Hematopoietic multipotent progenitor cell treated with erythropoietin and hydrocortisone succinate and interleukin-3 and kit ligand, for 8 days (in vitro differentiated cells): ENCODE data around the gene WFDC12.
"Not testable (repeated sequence)": the region's sequence is repeated elsewhere in the genome, so short reads cannot be mapped to it uniquely, and the experiment has no call there.

Experiments used
- DNase-seq: peaks from one replicate; pipeline ENCODE4 v3.0.0-alpha.2; 2015

The WFDC12 gene, protein sequence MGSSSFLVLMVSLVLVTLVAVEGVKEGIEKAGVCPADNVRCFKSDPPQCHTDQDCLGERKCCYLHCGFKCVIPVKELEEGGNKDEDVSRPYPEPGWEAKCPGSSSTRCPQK

DNA sequence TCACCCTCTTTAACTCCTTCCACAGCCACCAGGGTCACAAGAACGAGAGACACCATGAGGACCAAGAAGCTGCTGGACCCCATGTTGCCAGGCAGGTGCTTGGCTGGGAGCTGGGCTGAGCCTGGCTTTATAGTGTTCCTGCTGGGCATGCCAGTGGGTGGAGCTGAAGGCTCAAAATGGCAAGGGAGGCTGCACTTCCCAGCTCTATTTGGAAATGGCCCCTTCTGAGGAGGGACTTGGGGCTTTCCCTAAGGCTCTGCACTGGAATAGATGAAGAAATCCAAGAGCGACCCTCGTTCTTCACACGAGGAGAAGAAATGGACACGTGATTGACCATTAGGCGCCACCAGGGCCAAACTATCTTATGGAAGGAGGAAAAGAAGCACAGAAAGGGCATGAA is at the start of gene WFDC12:
Gene WFDC12 (minus strand): TSS at position 101 of the 400 bp plus-strand sequence. CDS start 18 bp downstream, at position 83.
- DNase-seq, result no peak

DNA sequence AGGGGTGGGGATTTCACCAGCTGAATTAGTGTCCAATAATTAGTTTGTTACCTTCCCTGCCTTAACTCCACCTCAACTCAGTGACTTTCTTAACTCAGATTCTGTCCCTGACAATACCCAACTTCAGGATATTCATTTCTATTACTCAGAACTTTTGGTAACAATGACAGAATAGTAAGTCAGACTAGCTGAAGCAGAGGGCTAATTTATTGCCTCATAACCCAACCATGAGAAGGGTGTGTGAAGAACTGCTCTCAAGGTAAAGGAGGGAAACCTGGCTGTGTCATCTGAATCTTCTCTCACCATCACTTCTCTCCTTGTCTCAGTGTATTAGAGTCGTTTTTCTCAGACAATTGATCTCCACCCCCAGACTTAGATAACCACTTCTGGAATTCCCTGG is 49.3 kb upstream of the WFDC12 start:
- DNase-seq, result no peak

DNA sequence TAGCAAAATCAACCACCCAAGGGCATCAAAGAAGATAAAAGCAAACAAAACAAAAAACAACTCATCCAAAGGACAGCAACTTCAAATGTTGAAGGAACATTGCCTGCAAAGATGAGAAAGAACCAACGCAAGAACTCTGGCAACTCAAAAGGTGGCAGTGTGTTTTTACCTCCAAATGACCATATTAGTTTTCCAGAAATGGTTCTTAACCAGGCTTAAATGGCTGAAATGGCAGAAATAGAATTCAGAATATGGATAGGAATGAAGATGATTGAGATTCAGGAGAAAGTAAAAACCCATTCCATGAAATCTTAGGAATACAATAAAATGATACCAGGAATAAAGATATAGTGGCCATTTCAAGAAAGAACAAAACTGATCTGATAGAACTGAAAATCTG is 40.6 kb upstream of the WFDC12 start:
- DNase-seq, result no peak

DNA sequence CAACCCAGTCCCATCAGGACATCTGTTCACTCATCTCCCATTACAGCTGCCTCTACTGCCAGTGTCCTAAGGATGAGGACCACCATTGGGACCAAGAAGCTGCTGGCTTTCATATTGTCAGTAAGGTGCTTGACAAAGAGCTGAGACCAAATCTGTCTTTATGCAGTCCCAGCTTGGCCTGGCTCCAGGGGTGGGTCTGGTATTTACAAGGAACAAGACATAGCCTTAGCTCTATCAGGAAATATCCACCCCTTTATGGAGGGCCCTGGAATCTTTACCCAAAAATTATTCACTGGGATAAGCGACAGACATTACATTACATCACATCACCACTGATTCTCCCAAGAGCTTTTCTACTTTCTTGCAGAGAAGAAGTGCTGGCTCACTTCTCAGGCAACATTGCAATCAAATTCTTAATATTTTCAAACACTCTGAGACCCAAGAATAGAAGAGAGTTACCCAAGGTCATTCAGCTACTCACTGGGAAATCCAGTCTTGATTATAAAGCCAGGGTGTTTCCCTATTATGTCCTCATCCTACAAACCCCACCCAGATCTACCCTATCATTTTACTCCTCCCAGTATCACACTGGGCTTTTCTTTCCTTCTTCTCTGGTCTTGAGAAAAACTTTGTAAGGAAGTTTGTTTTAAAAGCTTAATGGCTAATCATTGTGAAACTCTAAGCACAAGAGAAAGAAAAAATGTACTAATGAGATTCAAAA is 39.0 kb upstream of the WFDC12 start:
- DNase-seq, result no peak

DNA sequence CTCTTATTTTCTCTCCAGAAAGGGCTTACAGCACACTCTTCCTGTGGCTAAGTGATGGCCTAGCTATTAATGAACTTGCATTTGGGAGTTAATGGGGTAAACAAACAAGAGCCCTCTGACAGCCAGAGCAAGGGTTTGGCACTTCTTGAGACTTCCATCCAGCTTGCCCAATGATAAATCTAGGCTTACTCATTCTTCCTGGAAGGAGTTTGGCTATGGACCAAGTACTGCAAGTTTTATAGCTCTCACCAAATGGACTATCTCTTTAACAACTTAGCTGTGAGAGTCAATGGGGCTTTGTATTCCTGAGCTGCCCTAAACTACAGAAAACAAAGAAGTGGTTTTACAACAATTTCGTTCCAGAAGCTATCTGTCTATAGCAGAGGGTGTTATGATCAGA is 33.7 kb upstream of the WFDC12 start:
- DNase-seq, result no peak

DNA sequence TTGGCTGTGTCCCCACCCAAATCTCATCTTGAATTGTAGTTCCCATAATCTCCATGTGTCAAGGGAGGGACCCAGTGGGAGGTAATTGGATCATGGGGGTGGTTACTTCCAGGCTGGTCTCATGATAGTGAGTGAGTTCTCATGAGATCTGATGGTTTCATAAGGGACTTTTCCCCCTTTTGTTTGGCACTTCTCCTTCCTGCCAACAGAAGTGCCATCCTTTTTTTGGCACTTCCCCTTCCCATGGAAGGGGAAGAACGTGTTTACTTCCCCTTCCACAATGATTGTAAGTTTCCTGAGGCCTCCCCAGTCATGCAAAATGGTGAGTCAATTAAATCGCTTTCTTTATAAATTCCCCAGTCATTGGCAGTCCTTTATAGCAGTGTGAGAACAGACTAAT is 32.4 kb upstream of the WFDC12 start:
- DNase-seq, result no peak

DNA sequence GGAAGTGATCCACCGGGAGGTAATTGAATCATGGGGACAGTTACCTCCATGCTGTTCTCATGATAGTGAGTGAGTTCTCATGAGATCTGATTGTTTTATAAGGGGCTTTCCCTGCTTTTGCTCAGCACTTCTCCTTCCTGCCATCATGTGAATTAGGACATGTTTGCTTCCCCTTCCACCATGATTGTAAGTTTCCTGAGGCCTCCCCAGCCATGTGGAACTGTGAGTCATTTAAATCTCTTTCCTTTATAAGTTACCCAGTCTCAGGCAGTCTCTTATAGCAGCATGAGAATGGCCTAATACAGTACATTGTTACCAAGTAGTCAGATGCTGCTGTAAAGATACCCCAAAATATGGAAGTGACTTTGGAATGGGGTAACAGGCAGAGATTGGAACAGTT is 30.5 kb upstream of the WFDC12 start:
- DNase-seq, result not testable (repeated sequence)

DNA sequence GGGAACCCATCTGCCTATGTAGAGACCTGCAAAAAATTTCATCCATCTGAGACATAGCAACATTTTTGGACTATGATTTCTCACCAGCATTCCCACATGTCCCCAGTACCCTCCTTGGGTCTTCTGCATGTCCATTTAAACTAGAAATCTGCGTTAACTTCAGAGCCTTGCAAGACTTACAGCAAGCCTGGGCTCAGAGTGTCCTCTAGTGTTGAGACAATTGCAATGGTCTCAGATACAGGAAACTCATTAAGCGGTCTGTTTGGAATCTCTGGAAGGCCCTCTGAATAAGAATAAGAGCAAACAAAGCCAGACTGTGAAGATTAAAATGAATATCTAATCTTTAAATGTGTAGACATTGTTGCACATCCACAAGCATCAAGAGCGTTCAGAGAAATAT is 29.9 kb upstream of the WFDC12 start:
- DNase-seq, result no peak

DNA sequence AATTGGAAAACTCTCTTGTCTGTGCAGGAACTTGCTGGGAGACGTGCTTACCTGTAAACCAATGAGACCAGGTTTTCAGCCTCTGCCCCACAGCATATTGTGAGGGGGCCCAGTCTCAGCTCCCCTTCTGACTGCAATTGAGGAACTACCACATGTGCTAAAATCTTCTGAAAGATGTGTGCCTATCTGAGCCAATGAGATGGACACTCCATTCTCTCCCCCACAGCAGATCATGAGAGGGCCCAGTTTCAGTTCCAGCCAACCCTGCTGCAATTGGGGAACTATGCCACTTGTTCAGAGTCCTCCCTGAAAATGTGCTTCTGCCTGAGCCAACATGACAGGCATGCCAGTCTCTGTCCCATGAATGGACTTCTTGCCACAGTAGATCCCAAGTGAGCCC is 29.5 kb upstream of the WFDC12 start:
- DNase-seq, result no peak

DNA sequence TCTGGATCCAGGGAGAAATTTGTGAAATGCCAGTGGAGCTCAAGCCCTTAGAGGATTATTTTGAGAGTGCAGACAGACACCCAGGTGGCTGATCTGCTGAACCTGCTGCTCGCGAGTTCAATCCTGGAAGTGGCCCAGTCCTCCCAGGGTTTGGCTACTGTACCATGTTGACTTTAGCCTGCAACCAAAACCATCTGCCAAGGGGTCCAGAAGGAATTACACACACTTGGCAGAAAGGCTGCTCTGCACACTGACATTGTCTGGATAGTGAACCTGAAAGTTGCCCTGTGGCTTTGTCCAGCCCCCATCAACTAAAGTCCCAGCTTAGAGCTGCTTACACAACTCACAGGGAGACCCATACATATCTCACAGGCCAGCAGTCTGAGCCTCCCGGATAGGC is 28.9 kb upstream of the WFDC12 start:
- DNase-seq, result no peak

DNA sequence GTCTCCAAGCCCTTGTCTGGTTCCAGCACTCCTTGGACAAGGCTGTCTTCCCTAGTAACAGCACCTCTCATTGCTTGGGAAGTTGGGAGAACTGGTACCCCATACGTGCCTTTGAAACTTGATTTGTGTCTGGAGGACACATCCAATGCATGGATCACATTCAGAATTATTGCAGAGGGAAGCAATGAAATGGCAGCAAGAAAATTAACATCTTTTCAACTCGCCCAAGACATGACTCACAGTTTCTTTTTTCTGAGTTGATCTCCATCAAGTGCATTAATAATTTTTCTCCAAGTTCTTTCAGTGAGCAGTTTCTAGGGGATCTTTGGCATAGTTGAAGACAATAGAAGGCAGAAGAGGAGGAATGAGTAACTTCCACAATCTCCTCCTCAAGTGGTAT is 28.1 kb upstream of the WFDC12 start:
- DNase-seq, result no peak

DNA sequence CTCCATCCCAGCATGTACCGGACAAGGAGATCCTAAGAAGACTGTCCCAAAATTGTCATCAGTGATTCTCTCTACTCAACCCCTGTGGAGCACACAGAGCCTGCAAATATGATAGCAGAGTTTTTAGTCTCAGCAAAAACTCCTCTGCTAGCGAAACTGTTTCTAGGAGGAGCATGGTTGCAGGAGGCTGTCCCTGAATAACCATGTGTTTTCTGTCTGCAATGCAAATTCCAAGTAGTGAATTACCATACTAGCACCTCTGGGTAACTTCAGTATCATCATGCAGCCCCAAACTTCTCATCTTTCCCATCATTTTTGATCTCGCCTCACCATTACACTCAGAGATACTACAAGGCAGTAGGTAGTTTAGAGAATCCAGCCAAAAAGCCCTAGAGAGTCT is 24.8 kb upstream of the WFDC12 start:
- DNase-seq, result no peak

DNA sequence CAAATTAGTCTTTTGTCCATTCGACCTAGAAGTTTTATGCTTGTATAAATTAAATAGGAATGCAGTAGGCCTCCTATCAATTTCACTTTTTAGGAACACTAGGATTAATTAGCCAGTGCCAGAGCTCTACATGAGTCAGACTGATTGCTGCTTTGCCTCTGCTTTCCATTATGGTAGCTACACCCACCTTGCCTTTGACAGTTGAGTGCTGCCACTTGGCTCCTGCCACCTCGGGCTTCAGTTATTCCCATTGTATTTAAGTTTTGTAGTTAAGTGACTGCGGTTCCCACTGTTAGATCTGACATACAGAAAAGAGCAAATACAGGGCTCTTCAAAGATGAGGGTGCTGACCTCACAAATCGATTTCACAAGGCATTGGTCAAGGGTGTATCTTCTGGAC is 16.6 kb upstream of the WFDC12 start:
- DNase-seq, result no peak

DNA sequence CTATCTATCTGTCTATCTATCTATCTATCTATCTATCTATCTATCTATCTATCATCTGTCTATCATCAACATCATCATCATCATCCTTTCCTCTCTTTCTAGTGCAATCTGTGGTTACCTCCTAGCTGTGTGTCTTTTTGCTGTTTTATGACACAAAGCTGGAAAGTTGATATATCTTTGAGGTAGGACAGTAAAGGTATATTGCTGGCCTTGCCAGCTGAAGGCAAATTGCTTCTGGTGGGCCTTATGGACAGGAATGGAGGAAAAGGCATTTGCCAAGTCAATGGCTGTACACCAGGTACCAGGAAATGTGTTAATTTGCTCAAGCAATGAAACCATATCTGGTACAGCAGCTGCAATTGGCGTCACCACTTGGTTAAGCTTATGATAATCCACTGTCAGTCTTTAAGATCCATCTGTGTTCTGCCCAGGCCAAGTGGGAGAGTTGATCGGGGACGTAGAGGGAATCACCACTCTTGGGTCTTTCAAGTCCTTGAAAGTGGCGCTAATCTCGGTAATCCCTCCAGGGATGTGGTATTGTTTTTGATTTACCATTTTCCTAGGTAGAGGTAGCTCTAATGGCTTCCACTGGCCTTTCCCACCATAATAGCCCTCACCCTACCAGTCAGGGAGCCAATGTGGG is 15.6 kb upstream of the WFDC12 start:
- DNase-seq, result not testable (repeated sequence)

DNA sequence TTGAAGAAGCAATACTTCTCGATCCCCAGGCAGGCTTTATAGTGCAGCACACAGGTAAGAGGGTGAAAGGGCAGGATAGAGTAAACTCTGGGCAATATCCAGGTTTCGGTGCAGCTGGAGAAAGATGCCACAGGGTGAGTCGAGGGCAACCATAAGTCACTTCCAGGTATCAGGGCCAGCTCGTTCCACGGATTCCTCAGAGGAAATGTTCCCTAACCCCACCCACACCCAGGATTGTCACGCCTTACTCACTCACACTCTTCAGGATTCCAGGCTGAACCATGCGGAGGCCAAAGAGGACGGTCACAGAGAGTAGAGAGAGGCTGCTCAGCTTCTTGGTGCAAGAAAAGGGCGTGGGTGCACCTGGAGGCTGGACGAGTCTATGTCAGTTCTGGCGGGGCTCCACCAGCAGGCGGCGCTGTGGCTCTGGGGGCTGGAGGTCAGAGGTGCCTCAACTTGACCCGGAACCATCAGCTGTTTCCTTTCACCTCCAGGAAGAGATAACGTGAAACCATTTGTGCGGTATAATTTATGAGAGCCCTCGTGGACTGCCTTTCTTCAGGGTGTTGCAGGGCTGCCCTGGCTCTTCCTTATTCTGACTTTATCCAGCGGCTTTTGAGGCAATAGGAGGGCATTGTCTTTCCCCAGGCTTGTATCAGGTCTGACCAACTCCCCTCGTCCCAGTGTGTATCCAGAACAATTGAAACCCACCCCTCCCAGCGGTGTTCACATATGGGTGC is 14.5 kb upstream of the WFDC12 start:
- DNase-seq, result peak; percentile 72

DNA sequence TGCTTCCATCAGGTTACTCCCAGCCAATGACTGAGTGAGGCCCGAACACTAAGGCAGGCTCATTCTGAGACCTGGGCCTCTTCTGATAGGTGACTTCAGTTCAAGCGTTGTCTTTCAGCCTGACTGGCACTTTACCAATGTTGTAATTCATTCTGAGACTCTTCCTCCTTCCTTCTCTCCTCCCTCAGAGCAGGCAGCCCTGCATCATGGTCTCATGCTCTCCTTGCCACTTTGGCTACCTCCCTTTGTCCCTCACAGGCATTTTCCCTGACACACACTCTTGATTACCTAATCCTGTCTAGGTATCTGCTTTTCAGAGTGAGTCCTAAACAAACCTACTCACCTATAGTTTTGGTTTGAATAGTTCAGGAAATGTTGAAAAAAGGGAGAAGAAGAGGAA is 12.6 kb upstream of the WFDC12 start:
- no peak for DNase-seq

DNA sequence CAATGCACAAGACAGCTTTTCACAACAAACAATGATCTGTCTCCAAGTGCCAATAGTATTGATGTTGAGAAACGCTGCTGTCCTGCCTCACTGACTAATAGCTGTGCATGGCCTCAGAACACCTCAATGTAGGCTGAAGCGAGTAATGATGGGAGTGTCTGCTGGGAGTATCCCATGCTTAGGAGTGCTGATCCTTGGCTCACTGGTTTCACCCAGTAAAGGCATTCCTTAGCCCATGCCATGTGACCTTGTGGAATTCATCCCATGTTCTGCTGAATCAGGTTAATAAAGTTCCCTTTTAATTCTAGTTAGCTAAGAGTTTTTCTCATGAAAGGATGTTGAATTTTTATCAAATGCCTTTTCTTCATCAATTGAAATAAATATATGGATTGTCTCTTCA is 3.8 kb upstream of the WFDC12 start:
- DNase-seq, result no peak

DNA sequence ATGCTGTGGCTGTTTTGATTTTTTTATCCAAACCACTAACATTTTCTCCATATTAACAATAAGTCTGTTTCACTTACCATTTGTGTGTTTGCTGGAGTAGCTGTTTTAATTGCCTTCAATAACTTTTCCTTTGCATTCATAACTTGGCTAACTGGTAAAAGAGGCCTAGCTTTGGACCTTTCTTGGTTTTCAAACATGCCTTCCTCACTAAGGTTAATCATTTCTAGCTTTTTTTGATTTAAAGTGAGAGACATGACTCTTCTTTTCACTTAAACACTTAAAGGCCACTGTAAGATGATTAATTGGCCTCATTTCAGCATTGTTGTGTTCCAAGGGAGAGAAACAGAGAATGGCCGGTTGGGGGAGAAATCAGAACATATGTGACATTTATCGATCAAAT is 2.9 kb downstream of the WFDC12 start:
- DNase-seq, result no peak

DNA sequence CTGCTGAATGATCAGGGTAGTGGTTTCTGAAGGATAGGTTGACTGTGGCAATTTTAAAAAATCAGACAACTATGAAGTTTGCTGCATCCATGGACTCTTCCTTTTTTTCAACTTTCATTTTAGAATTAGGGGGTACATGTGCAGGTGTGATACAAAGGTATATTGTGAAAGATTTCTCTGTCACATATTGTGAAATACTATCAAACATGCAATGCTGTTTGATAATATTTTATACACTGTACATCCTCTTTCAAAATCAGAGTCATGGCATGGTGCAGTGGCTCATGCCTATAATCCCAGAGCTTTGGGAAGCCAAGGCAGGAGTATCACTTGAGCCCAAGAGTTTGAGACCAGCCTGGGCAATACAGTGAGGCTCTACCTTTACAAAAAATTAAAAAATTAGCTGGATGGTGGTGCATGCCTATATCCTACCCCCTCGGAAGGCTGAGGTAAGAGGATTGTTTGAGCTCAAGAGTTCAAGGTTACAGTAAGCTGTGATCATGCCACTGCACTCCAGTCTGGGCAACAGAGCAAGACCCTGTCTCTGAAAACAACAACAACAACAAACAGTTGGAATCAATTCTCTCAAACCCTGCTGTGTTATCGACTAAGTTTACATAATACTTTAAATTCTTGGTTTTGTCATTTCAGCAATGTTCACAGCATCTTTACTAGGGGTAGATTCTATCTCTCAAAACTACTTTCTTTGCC is 4.6 kb downstream of the WFDC12 start:
- no peak for DNase-seq

DNA sequence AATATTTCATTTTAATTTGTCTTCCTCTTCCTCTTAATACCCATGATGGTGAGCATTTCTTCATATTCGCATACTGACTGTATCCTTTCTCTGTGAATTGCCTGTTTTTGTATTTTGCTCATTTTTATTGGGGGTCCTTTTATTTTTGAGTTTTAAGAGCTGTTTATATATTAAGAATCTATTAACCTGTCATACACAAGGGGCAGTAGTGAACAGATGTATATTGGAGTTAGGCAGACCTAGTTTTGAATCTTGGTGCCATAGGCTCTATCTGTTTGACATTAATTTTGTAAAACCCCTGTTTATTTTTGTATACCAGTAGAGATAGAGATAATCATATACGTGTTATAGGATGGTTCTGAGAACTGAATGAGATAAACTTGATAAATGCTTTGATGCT is 6.2 kb downstream of the WFDC12 start:
- no peak for DNase-seq

DNA sequence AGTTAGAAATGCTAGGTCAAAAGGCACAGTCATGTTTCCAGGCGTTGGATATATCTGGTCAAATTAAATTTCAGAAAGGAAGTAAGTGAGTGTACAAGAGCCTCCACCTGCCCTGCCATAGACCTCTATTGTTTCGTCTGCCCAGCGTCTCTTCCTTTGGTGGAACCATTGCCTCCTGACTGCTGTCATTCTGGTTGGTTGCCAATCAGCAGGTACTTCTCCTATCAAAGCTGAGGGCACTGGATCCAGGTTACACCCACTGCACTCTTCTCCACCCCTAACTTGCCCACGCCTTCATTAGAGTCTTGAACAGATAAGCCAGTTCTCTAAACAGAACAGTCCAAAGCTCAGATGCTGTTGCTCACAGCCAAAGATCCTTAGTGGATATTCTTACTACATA is 6.7 kb downstream of the WFDC12 start:
- DNase-seq, result no peak

DNA sequence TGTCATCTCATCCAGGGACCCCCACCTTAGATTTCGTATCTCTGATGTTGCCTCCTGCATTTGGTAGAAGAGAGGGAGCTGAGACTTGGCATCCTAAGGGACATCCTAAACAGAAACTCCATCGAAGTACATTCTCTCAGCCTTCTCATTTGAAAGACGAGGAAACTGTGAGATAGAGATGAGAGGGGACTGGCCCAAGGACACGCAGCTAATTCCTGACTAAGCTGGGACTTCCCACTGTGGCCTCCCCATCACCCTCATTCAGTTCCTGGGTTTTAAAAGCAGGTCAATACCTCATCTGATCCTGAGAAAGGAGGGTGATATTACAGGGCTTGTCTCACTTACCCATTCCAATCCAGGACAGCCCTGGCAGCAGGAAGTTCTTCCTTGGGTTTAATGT is 8.4 kb downstream of the WFDC12 start:
- no peak for DNase-seq

DNA sequence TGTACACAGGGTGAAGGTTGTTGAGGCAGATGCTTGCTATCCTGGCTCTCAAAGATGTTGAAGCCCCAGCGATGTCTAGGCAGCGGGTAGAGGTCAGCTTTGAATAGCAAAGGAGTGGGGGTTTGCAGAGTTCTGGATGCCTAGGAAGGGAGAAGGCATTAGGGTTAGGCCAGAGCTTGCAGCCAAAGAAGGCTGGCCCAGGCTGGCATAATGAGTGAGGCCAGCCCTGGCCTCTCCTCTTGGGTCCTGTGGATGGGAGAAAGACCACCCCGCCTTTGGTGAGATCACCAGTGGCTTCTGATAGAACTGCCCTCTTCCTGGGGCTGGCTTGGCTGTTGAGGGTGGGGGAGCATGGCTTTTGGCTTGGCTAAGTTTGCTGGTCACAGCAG is 8.9 kb downstream of the WFDC12 start:
- no peak for DNase-seq
